PC-3 (cell line): ENCODE data around the gene NEDD9. TPM values are rescaled to one million over a fixed set of nuclear protein-coding genes. Genes with fewer than 3 reads are reported as not detected.

ENCODE experiments used
- ATAC-seq: fragments of 200-7000 bp; cut with Tn5 transposase; 2 replicates; pipeline ENCODE4 v1.9.1; 2020; ENCODE audit warnings: mild to moderate bottlenecking, moderate library complexity
- BruUV-seq: library from RNA; stranded (reverse); fragments of 400-500 nt; replicated peaks from 2 replicates; lab custom pipeline; 2021; lab: Mats Ljungman, UMichigan
- CTCF ChIA-PET: fragments of 300-600 bp; sonication (Branson Sonifier 250); formaldehyde crosslinking; loops from one replicate; lab custom pipeline; 2022; ENCODE audit warnings: antibody characterized with exemption; lab: Charles Lee
- POLR2A ChIA-PET: fragments of 300-600 bp; sonication (Branson Sonifier 250); formaldehyde crosslinking; loops from one replicate; lab custom pipeline; 2022; ENCODE audit warnings: antibody characterized with exemption; ENCODE audit not compliant: unreplicated experiment; lab: Charles Lee
- DNase-seq: peaks from one replicate; pipeline ENCODE4 v3.0.0-alpha.2; 2015
- H2AFZ ChIP-seq: fragments of 300-600 bp; sonication (generic); 2 replicates; pipeline ENCODE4 v1.6.0; 2016; ENCODE audit warnings: antibody characterized with exemption, low read length
- H3F3A ChIP-seq: fragments of 300-600 bp; sonication (generic); one replicate; pipeline ENCODE4 v1.6.0; 2017; ENCODE audit warnings: antibody characterized with exemption, low read length, control low read depth, mild to moderate bottlenecking; ENCODE audit not compliant: unreplicated experiment
- H3K27ac ChIP-seq: fragments of 300-600 bp; sonication (generic); 2 replicates; pipeline ENCODE4 v1.5.1; 2016; ENCODE audit warnings: mild to moderate bottlenecking, low read length
- H3K27me3 ChIP-seq: fragments of 300-600 bp; sonication (generic); 2 replicates; pipeline ENCODE4 v1.6.1; 2016; ENCODE audit warnings: low read length, mixed read lengths
- H3K36me3 ChIP-seq: fragments of 300-600 bp; sonication (generic); 2 replicates; pipeline ENCODE4 v1.6.1; 2016; ENCODE audit warnings: low read depth, mixed run types, low read length, mixed read lengths
- H3K4me1 ChIP-seq: fragments of 300-600 bp; sonication (generic); 2 replicates; pipeline ENCODE4 v1.5.1; 2016; ENCODE audit warnings: low read length; ENCODE audit not compliant: insufficient read depth
- H3K4me2 ChIP-seq: fragments of 300-600 bp; sonication (generic); 2 replicates; pipeline ENCODE4 v1.6.0; 2016; ENCODE audit warnings: low read length
- H3K4me3 ChIP-seq: fragments of 300-600 bp; sonication (generic); 2 replicates; pipeline ENCODE4 v1.5.1; 2016; ENCODE audit warnings: mild to moderate bottlenecking, low read length, mixed read lengths
- H3K79me2 ChIP-seq: fragments of 300-600 bp; sonication (generic); 2 replicates; pipeline ENCODE4 v1.6.1; 2017; ENCODE audit warnings: low read length, mixed read lengths
- H3K9ac ChIP-seq: fragments of 300-600 bp; sonication (generic); 2 replicates; pipeline ENCODE4 v1.6.0; 2016; ENCODE audit warnings: mild to moderate bottlenecking, low read length
- H3K9me2 ChIP-seq: fragments of 300-600 bp; sonication (generic); replicated peaks from 2 replicates; pipeline ENCODE4 v1.6.1; 2016; ENCODE audit warnings: mixed run types, low read length, mixed read lengths
- H3K9me3 ChIP-seq: fragments of 300-600 bp; sonication (generic); 2 replicates; pipeline ENCODE4 v1.6.1; 2016; ENCODE audit warnings: low read length, mixed read lengths
- H4K20me1 ChIP-seq: fragments of 300-600 bp; sonication (generic); 2 replicates; pipeline ENCODE4 v1.6.1; 2016; ENCODE audit warnings: low read length, mixed read lengths
- CTCF ChIP-seq: fragments of 300-600 bp; sonication (generic); conservative IDR thresholded peaks from 2 replicates; pipeline ENCODE4 v1.5.1; 2017; ENCODE audit warnings: antibody characterized with exemption, low read depth, mild to moderate bottlenecking, low read length
- EZH2 ChIP-seq: fragments of 300-600 bp; sonication (generic); IDR thresholded peaks from one replicate; pipeline ENCODE4 v1.6.1; 2017; ENCODE audit warnings: antibody characterized with exemption, mild to moderate bottlenecking, low read length; ENCODE audit not compliant: unreplicated experiment
- EZH2phosphoT487 ChIP-seq: fragments of 300-600 bp; sonication (generic); IDR thresholded peaks from 2 replicates; pipeline ENCODE4 v1.6.1; 2018; ENCODE audit warnings: mild to moderate bottlenecking, antibody characterized with exemption, low read length, borderline replicate concordance
- intact Hi-C: fragments of 100-400 bp; cut with micrococcal nuclease; formaldehyde crosslinking; loops from 2 replicates; pipeline ENCODE4 v1.9.0; 2023
- total RNA-seq: library from RNA; depleted of rRNA; stranded (reverse); fragments of >200 nt; gene quantifications from 2 replicates; pipeline ENCODE4 v1.2.3, GENCODE V29; 2014

Gene NEDD9
- total RNA-seq, 1 experiment from 2014 or later = 12.1 TPM

- POLR2A ChIA-PET = no interaction called here
- Histone ChIP-seq H3K4me2 (no peak overlapping the region), H3K4me1 (peaks cover 17% of the 10 kb centered on the region), H3F3A (no peaks in the 10 kb centered on the region), H3K36me3 (peaks cover 20% of the 10 kb centered on the region; the same call in 1 of the 2 replicates), H3K9me3 (no peaks in the 10 kb centered on the region), H3K9ac (no peak overlapping the region), H3K9me2 (no peaks in the 10 kb centered on the region), H3K4me3 (no peak overlapping the region), H3K27me3 (no peaks in the 10 kb centered on the region), H3K79me2 (no peaks in the 10 kb centered on the region), H2AFZ (no peak overlapping the region), H4K20me1 (no peaks in the 10 kb centered on the region), H3K27ac (no peak overlapping the region)
- intact Hi-C loops = no loop called here
- BruUV-seq = no TSS peak
- no peak for ATAC-seq
- CTCF ChIA-PET = no interaction called here
- no peak for DNase-seq
- TF ChIP-seq EZH2 (no peak), CTCF (no peak), EZH2phosphoT487 (no peak)
These were observed 48.6 kb downstream of the NEDD9 start for GRCh38 chr6:11183761-11184362.

- TF ChIP-seq CTCF (no peak), EZH2phosphoT487 (no peak), EZH2 (no peak)
- H3F3A ChIP-seq = no peaks in the 10 kb centered on the region
- ATAC-seq (no peak), DNase-seq (no peak)
- H3K4me1 ChIP-seq = no peaks in the 10 kb centered on the region
- no peak overlapping the region for H3K9ac ChIP-seq
- H4K20me1 ChIP-seq = no peaks in the 10 kb centered on the region
- H3K79me2 ChIP-seq = no peaks in the 10 kb centered on the region
- no peaks in the 10 kb centered on the region for H3K27me3 ChIP-seq
- no peak overlapping the region for H3K4me3 ChIP-seq
- H2AFZ ChIP-seq = no peak overlapping the region
- H3K9me2 ChIP-seq = no peaks in the 10 kb centered on the region
- no peak overlapping the region for H3K27ac ChIP-seq
- H3K36me3 ChIP-seq = peaks cover 14% of the 10 kb centered on the region; the same call in 1 of the 2 replicates
- H3K4me2 ChIP-seq = no peak overlapping the region
- ChIA-PET CTCF (no interaction called here), POLR2A (no interaction called here)
- intact Hi-C loops = no loop called here
- no peaks in the 10 kb centered on the region for H3K9me3 ChIP-seq
- no TSS peak for BruUV-seq
These were observed 50.9 kb downstream of the NEDD9 start for GRCh38 chr6:11181478-11182136.
